HepG2 (cell line): ENCODE results near the gene TRIM27. TPM values are rescaled to one million over a fixed set of nuclear protein-coding genes. Genes with fewer than 3 reads are reported as not detected.

ENCODE experiments used
- AGO1 ChIP-seq: fragments of 200-400 bp; formaldehyde crosslinking; IDR thresholded peaks from 2 replicates; pipeline ENCODE4 v1.6.1; 2017; ENCODE audit warnings: mild to moderate bottlenecking, low read depth, low read length, moderate library complexity; ENCODE audit not compliant: poor library complexity, severe bottlenecking
- CENPT ChIP-seq: sonication (generic); formaldehyde crosslinking; IDR thresholded peaks from 2 replicates; pipeline ENCODE4 v1.8.0; 2022; ENCODE audit warnings: low read depth, mild to moderate bottlenecking, moderate library complexity, missing genetic modification reagents
- ERF ChIP-seq: IDR thresholded peaks from 2 replicates; pipeline ENCODE4 v1.6.1; 2018; ENCODE audit warnings: missing biosample characterization, missing genetic modification reagents
- FOXA3 ChIP-seq: IDR thresholded peaks from 2 replicates; pipeline ENCODE4 v1.6.1; 2016; ENCODE audit warnings: missing genetic modification reagents, missing compliant biosample characterization
- FUBP1 ChIP-seq: sonication (generic); formaldehyde crosslinking; IDR thresholded peaks from 2 replicates; pipeline ENCODE4 v1.5.1; 2020; ENCODE audit warnings: missing genetic modification reagents, mild to moderate bottlenecking, borderline replicate concordance
- GPBP1L1 ChIP-seq: sonication (generic); formaldehyde crosslinking; IDR thresholded peaks from 2 replicates; pipeline ENCODE4 v1.5.0; 2020; ENCODE audit warnings: mild to moderate bottlenecking, missing genetic modification reagents
- HNRNPLL ChIP-seq: fragments of 200-400 bp; formaldehyde crosslinking; IDR thresholded peaks from 2 replicates; pipeline ENCODE4 v1.6.1; 2017; ENCODE audit warnings: mild to moderate bottlenecking, low read depth, low read length; ENCODE audit not compliant: poor library complexity, severe bottlenecking
- JUN ChIP-seq: sonication (generic); formaldehyde crosslinking; IDR thresholded peaks from 2 replicates; pipeline ENCODE4 v1.4.0; 2020; ENCODE audit warnings: mild to moderate bottlenecking, missing genetic modification reagents
- KAT8 ChIP-seq: IDR thresholded peaks from 2 replicates; pipeline ENCODE4 v1.6.1; 2016; ENCODE audit warnings: missing genetic modification reagents, missing compliant biosample characterization
- KDM6A ChIP-seq: IDR thresholded peaks from 2 replicates; pipeline ENCODE4 v1.6.1; 2016; ENCODE audit warnings: low read depth
- MEIS1 ChIP-seq: sonication (generic); formaldehyde crosslinking; IDR thresholded peaks from 2 replicates; pipeline ENCODE4 v1.9.0; 2021; ENCODE audit warnings: mild to moderate bottlenecking, missing genetic modification reagents, moderate library complexity, borderline replicate concordance
- PRMT3 ChIP-seq: sonication (generic); formaldehyde crosslinking; IDR thresholded peaks from 2 replicates; pipeline ENCODE4 v1.8.1; 2022; ENCODE audit warnings: low read depth, mild to moderate bottlenecking, moderate library complexity, missing genetic modification reagents, borderline replicate concordance
- SP140L ChIP-seq: sonication (generic); formaldehyde crosslinking; IDR thresholded peaks from 2 replicates; pipeline ENCODE4 v1.4.0; 2020; ENCODE audit warnings: missing genetic modification reagents, borderline replicate concordance
- SPEN ChIP-seq: sonication (generic); formaldehyde crosslinking; IDR thresholded peaks from 2 replicates; pipeline ENCODE4 v1.5.1; 2020; ENCODE audit warnings: low read depth, mild to moderate bottlenecking, missing genetic modification reagents
- TAF15 ChIP-seq: fragments of 200-400 bp; formaldehyde crosslinking; IDR thresholded peaks from one replicate; pipeline ENCODE4 v1.6.1; 2018; ENCODE audit warnings: mild to moderate bottlenecking, low read depth, low read length; ENCODE audit not compliant: poor library complexity, severe bottlenecking
- THAP9 ChIP-seq: sonication (generic); formaldehyde crosslinking; IDR thresholded peaks from 2 replicates; pipeline ENCODE4; 2020; ENCODE audit warnings: missing genetic modification reagents, mild to moderate bottlenecking, borderline replicate concordance
- ZFP36L1 ChIP-seq: sonication (generic); formaldehyde crosslinking; IDR thresholded peaks from 2 replicates; pipeline ENCODE4 v1.8.0; 2022; ENCODE audit warnings: mild to moderate bottlenecking, missing genetic modification reagents, moderate library complexity
- ZNF460 ChIP-seq: sonication (generic); formaldehyde crosslinking; IDR thresholded peaks from 2 replicates; pipeline ENCODE4 v1.5.1; 2020; ENCODE audit warnings: missing genetic modification reagents, mild to moderate bottlenecking, borderline replicate concordance
- ZNF770 ChIP-seq: sonication (generic); formaldehyde crosslinking; IDR thresholded peaks from 2 replicates; pipeline ENCODE4 v1.5.0; 2020; ENCODE audit warnings: mild to moderate bottlenecking, missing genetic modification reagents
- polyA plus RNA-seq, 8 experiments: library from polyadenylated mRNA; depleted of rRNA in 3 of 8; stranded (reverse) in 7 of 8; unstranded in 1 of 8; fragments of >200 nt; fragmentation: Illumina TruSeq in 4 of 8; extraction: Trizol in 4 of 8; gene quantifications; 2 replicates each; pipeline versions ENCODE4 v1.2.1 to v1.2.3, GENCODE V29; 2011 to 2016; ENCODE audit warnings: low read depth in 4 of 8, missing spikeins in 1 of 8, mixed read lengths in 1 of 8; ENCODE audit not compliant: insufficient read depth in 1 of 8
- total RNA-seq, 5 experiments: library from RNA; depleted of rRNA; stranded (reverse); fragments of >200 nt; fragmentation: Illumina TruSeq; extraction: Trizol; gene quantifications; 2 replicates each; pipeline ENCODE4 v1.2.3, GENCODE V29; 2016; ENCODE audit warnings: low read depth in 1 of 5
- TF ChIP-seq, protein P1 (sequence below): sonication (generic); formaldehyde crosslinking; IDR thresholded peaks from 2 replicates; pipeline ENCODE4 v1.5.0; 2020; ENCODE audit warnings: missing genetic modification reagents

The TRIM27 gene
- total and polyA plus RNA-seq, 2 of the 13 experiments (the other 11 are each of a cell fraction or from before 2014, with no cell fraction given) = 88.6 to 112 TPM

GRCh38 chr6:28947831-28948270 lies 24.1 kb upstream of the TRIM27 start (continued):
- TF ChIP-seq FUBP1 (no peak), KDM6A (0 out of 2 replicates have a peak, but pooled peaks have one; percentile 26), ZNF460 (CRISPR knock-in tag) (no peak), JUN (CRISPR knock-in tag) (peak; percentile 87), GPBP1L1 (CRISPR knock-in tag) (no peak), SP140L (CRISPR knock-in tag) (no peak), HNRNPLL (no peak), MEIS1 (no peak), KAT8 (CRISPR knock-in tag) (peak; percentile 52; the same call in 1 of the 2 replicates), PRMT3 (CRISPR knock-in tag) (no peak), AGO1 (no peak), ZFP36L1 (CRISPR knock-in tag) (no peak), CENPT (no peak), SPEN (CRISPR knock-in tag) (no peak), ERF (CRISPR knock-in tag) (no peak; the same call in 1 of the 2 replicates), TAF15 (no peak), THAP9 (no peak), ZNF770 (no peak), FOXA3 (peak; percentile 86; the same call in 1 of the 2 replicates)
- TF ChIP-seq, protein P1, sequence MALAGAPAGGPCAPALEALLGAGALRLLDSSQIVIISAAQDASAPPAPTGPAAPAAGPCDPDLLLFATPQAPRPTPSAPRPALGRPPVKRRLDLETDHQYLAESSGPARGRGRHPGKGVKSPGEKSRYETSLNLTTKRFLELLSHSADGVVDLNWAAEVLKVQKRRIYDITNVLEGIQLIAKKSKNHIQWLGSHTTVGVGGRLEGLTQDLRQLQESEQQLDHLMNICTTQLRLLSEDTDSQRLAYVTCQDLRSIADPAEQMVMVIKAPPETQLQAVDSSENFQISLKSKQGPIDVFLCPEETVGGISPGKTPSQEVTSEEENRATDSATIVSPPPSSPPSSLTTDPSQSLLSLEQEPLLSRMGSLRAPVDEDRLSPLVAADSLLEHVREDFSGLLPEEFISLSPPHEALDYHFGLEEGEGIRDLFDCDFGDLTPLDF (CRISPR knock-in tag) = no peak
